Transverse colon (tissue), 4 donors: ENCODE measurements around the gene DNAH7. TPM values are rescaled to one million over a fixed set of nuclear protein-coding genes. Genes with fewer than 3 reads are reported as not detected.

Experiments used
- DNase-seq: peaks from one replicate; pipeline ENCODE4 v3.0.0-alpha.2; 2019
- H3K27ac ChIP-seq, 4 donors: fragments of 200-600 bp; sonication (generic); 2 replicates each; pipeline ENCODE4 v1.5.1; 2016 to 2018; ENCODE audit warnings: inconsistent platforms in 4 of 4
- H3K27me3 ChIP-seq: fragments of 200-600 bp; sonication (generic); 2 replicates; pipeline ENCODE4 v1.5.1; 2017; ENCODE audit warnings: inconsistent platforms
- H3K36me3 ChIP-seq, 4 donors: fragments of 200-600 bp; sonication (generic); 2 replicates each; pipeline ENCODE4 v1.5.1; 2017 to 2019; ENCODE audit warnings: inconsistent platforms in 4 of 4
- H3K4me1 ChIP-seq, 4 donors: fragments of 200-600 bp; sonication (generic); 2 replicates each; pipeline ENCODE4 v1.5.1; 2017 to 2020; ENCODE audit warnings: inconsistent platforms in 4 of 4
- H3K4me3 ChIP-seq, 4 donors: fragments of 200-600 bp; sonication (generic); 1 replicate in 1 of 4; 2 replicates in 3 of 4; pipeline versions ENCODE4 v1.5.1 to v1.6.1; 2017 to 2019; ENCODE audit warnings: inconsistent platforms in 4 of 4
- H3K9me3 ChIP-seq, 2 donors: fragments of 200-600 bp; sonication (generic); 2 replicates each; pipeline ENCODE4 v1.5.1; 2017 to 2019; ENCODE audit warnings: inconsistent platforms in 2 of 2
- CTCF ChIP-seq, 5 experiments: fragments of 200-600 bp in 3 of 5; fragments of 450-650 bp in 2 of 5; sonication (generic) in 3 of 5; IDR thresholded peaks; 1 replicate in 2 of 5; 2 replicates in 3 of 5; pipeline ENCODE4 v1.5.1; 2016 to 2017; ENCODE audit warnings: antibody characterized with exemption in 5 of 5, inconsistent platforms in 3 of 5, mild to moderate bottlenecking in 2 of 5, moderate library complexity in 1 of 5
- EP300 ChIP-seq: sonication (generic); formaldehyde crosslinking; IDR thresholded peaks from one replicate; pipeline ENCODE4 v1.6.1; 2017; ENCODE audit warnings: antibody characterized with exemption, low read depth
- POLR2A ChIP-seq: fragments of 450-650 bp; IDR thresholded peaks from one replicate; pipeline ENCODE4 v1.6.1; 2016; ENCODE audit warnings: antibody characterized with exemption, mild to moderate bottlenecking, moderate library complexity
- POLR2AphosphoS5 ChIP-seq, 3 donors: sonication (generic); formaldehyde crosslinking; IDR thresholded peaks; one replicate each; pipeline ENCODE4 v1.6.1; 2016; ENCODE audit warnings: antibody characterized with exemption in 3 of 3
- WGBS, 2 donors: methylation state at CpG; one replicate each; pipeline ENCODE4 v1.1.5; 2018; ENCODE audit warnings: low coverage in 1 of 2; 5-methylcytosine and 5-hydroxymethylcytosine counted together
- in situ Hi-C, 4 donors: fragments of 200-750 bp; cut with MboI; loops; one replicate each; pipeline versions ENCODE4 v1.15.0 to v1.15.1; 2017; ENCODE audit warnings: low sequenced_read_pairs in 3 of 4, low pct_ligation_motif_present in 1 of 4, low pct_unique_long_range_greater_than_20kb in 1 of 4
- intact Hi-C: fragments of 100-400 bp; cut with DNase I; formaldehyde crosslinking; loops from one replicate; pipeline ENCODE4 v1.15.1; 2023; ENCODE audit warnings: low total_unique reads
- total RNA-seq, 4 donors: library from RNA; depleted of rRNA; stranded (reverse); fragments of >200 nt; gene quantifications; one replicate each; pipeline ENCODE4 v1.1.0, GENCODE V29; 2016

Gene DNAH7
- total RNA-seq, 4 donors from 2014 or later: 1.8 to 56.9 (median 8.1) TPM

GRCh38 chr2:196073521-196073920 lies 4.9 kb upstream of the DNAH7 start:
- in situ Hi-C loops: loop anchor here (10.0 to 25.0 kb wide), 2 partner anchors 211 to 411 kb away; partner anchors contain the start of gene SLC39A10 (in 4 of the 4)
- 14 to 34% methylated on average over 2 of the region's 2 CpGs for WGBS, 2 donors
- Histone ChIP-seq H3K9me3 (no peaks in the 10 kb centered on the region), H3K4me1 (peaks cover 0 to 26% (median 7%) of the 10 kb centered on the region in 4 donors), H3K4me3 (no peak overlapping the region), H3K36me3 (no peaks in the 10 kb centered on the region), H3K27ac (peak overlapping the region in 1 of 4 donors; percentile 9), H3K27me3 (no peaks in the 10 kb centered on the region)
- no peak for DNase-seq
- intact Hi-C loops: no loop called here
- no peak for TF ChIP-seq EP300
- peak in 1 of 3 donors; percentile 33 for TF ChIP-seq POLR2AphosphoS5 (IDR thresholded peaks at IDR 0.05)

- H3K36me3 ChIP-seq: no peaks in the 10 kb centered on the region
- no peaks in the 10 kb centered on the region for H3K9me3 ChIP-seq
- in situ Hi-C loops (loop anchor here (25.0 kb wide), 1 partner anchor 405 kb away; the partner anchor contains the start of gene SLC39A10 (in 4 of the 4)), intact Hi-C loops (no loop called here)
- no peak for DNase-seq
- no peak overlapping the region for H3K27ac ChIP-seq
- TF ChIP-seq CTCF (IDR thresholded peaks at IDR 0.05) (no peak), EP300 (no peak), POLR2AphosphoS5 (IDR thresholded peaks at IDR 0.05) (no peak)
- 6 to 10% methylated on average over 3 of the region's 3 CpGs for WGBS, 2 donors
- no peak overlapping the region for H3K4me3 ChIP-seq
- no peaks in the 10 kb centered on the region for H3K27me3 ChIP-seq
- peaks cover 0 to 19% (median 6%) of the 10 kb centered on the region in 4 donors for H3K4me1 ChIP-seq
Observed at GRCh38 chr2:196067088-196067382, 1.6 kb downstream of the DNAH7 start.

GRCh38 chr2:196066291-196067087 lies 2.1 kb downstream of the DNAH7 start:
- H3K27me3 ChIP-seq: no peaks in the 10 kb centered on the region
- intact Hi-C loops (no loop called here), in situ Hi-C loops (loop anchor here (25.0 kb wide), 1 partner anchor 404 kb away; the partner anchor contains the start of gene SLC39A10 (in 4 of the 4))
- DNase-seq: no peak
- 37 to 38% methylated on average over 3 of the region's 3 CpGs for WGBS, 2 donors
- H3K4me3 ChIP-seq: no peak overlapping the region
- H3K27ac ChIP-seq: no peak overlapping the region
- peaks cover 0 to 19% (median 6%) of the 10 kb centered on the region in 4 donors for H3K4me1 ChIP-seq
- TF ChIP-seq CTCF (IDR thresholded peaks at IDR 0.05) (peak; percentile 59 to 66 (median 62)), EP300 (no peak)
- no peaks in the 10 kb centered on the region for H3K36me3 ChIP-seq
- no peaks in the 10 kb centered on the region for H3K9me3 ChIP-seq

GRCh38 chr2:196063773-196064172 lies 4.9 kb downstream of the DNAH7 start:
- Histone ChIP-seq H3K4me1 (peaks cover 0 to 16% (median 6%) of the 10 kb centered on the region in 4 donors), H3K27me3 (no peaks in the 10 kb centered on the region), H3K27ac (no peak overlapping the region), H3K36me3 (no peaks in the 10 kb centered on the region), H3K4me3 (no peak overlapping the region), H3K9me3 (no peaks in the 10 kb centered on the region)
- 89 to 100% methylated on average over 1 to 5 of the region's 5 CpGs for WGBS, 2 donors
- intact Hi-C loops (no loop called here), in situ Hi-C loops (loop anchor here (25.0 kb wide), 1 partner anchor 401 kb away; the partner anchor contains the start of gene SLC39A10 (in 4 of the 4))
- TF ChIP-seq CTCF (IDR thresholded peaks at IDR 0.05): no peak
- TF ChIP-seq EP300: no peak
- no peak for TF ChIP-seq POLR2A
- TF ChIP-seq POLR2AphosphoS5 (IDR thresholded peaks at IDR 0.05): no peak
- no peak for DNase-seq
